Fibroblast of mammary gland (primary cell): Measurements from ENCODE around the gene PRR12.

Experiments
- DNase-seq: peaks from one replicate; pipeline ENCODE4 v3.0.0-alpha.2; 2010; ENCODE audit warnings: low read depth
- H3K4me3 ChIP-seq: 2 replicates; pipeline ENCODE4 v1.5.1; 2011; ENCODE audit warnings: low read depth, mild to moderate bottlenecking, low read length, moderate library complexity; ENCODE audit not compliant: control insufficient read depth
- CTCF ChIP-seq: conservative IDR thresholded peaks from 2 replicates; pipeline ENCODE4 v1.5.1; 2011; ENCODE audit warnings: low read depth, low read length, inconsistent platforms; ENCODE audit not compliant: control insufficient read depth, insufficient read depth

Gene PRR12

GRCh38 chr19:49591731-49592485, 926 bp downstream of the PRR12 start:
- H3K4me3 ChIP-seq, result peak overlapping the region; percentile 79
- DNase-seq, result peak; percentile 37
- no peak for TF ChIP-seq CTCF

GRCh38 chr19:49592486-49593232, 1.7 kb downstream of the PRR12 start:
- DNase-seq, result peak; percentile 14
- TF ChIP-seq CTCF, result no peak
- H3K4me3 ChIP-seq, result peak overlapping the region; percentile 79

GRCh38 chr19:49593233-49594113, 2.5 kb downstream of the PRR12 start:
- peak; percentile 89 for DNase-seq
- peak overlapping the region; percentile 79 for H3K4me3 ChIP-seq
- no peak for TF ChIP-seq CTCF

- no peak for TF ChIP-seq CTCF
- no peak for DNase-seq
- H3K4me3 ChIP-seq, result no peak overlapping the region
Measured at GRCh38 chr19:49594157-49594992, 3.4 kb downstream of the PRR12 start.

GRCh38 chr19:49594993-49595818, 4.2 kb downstream of the PRR12 start:
- no peak overlapping the region for H3K4me3 ChIP-seq
- DNase-seq, result no peak
- TF ChIP-seq CTCF, result no peak
